Measurements from ENCODE around the gene RPS18. TPM values are rescaled to one million over a fixed set of nuclear protein-coding genes. Genes with fewer than 3 reads are reported as not detected.

Gene RPS18
- total and polyA plus RNA-seq, 4 donors = 742 to 1,432 (median 1,060) TPM

DNA sequence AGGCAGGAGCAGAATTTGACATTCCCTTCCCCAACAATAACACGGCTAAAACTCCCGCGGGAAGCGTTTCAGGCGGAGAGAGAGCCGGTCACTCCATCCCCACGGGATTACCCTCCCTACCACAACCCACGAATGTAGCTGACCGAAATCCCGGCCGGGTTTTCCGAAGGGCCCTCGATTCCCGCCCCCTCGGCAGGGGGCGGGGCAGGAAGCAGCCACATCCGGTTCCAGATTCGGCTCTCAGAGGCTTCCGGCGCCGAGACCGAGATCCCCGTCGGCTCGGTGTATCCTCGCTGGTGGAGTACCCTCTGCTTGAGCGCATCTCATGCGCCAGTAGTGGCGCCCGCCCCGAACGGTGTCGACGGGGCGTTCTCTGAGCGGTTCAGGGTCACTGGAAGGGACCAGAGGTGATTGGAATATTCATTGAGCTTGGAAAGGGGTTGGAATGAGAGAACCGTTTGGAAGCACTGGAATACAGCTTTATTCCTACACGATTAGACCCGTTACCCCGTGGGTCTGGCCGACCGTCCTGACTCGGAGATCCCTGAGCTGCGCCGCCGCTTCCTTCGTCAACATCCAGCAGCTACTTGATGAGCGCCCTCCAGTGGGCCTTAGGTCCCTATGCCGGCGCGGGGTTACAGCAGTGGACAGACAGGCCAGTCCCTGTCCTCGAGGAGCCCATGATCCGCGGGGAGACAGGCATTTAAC, 27.5 kb downstream of the RPS18 start:
- TF ChIP-seq SP1 (IDR thresholded peaks at IDR 0.05) = peak; percentile 71
- TF ChIP-seq RAD21 (IDR thresholded peaks at IDR 0.05) = peak; percentile 65 to 82
- no peak for TF ChIP-seq TAF1 (conservative IDR thresholded peaks at IDR 0.05)
- TF ChIP-seq FOXA2 (IDR thresholded peaks at IDR 0.05) = peak; percentile 29
- TF ChIP-seq, protein P1, sequence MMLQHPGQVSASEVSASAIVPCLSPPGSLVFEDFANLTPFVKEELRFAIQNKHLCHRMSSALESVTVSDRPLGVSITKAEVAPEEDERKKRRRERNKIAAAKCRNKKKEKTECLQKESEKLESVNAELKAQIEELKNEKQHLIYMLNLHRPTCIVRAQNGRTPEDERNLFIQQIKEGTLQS (IDR thresholded peaks at IDR 0.05) = peak; percentile 50
- TF ChIP-seq EGR1 (IDR thresholded peaks at IDR 0.05; ENCODE audit: low read depth in 2 of 2) = peak; percentile 85 to 88
- TF ChIP-seq, protein P2, sequence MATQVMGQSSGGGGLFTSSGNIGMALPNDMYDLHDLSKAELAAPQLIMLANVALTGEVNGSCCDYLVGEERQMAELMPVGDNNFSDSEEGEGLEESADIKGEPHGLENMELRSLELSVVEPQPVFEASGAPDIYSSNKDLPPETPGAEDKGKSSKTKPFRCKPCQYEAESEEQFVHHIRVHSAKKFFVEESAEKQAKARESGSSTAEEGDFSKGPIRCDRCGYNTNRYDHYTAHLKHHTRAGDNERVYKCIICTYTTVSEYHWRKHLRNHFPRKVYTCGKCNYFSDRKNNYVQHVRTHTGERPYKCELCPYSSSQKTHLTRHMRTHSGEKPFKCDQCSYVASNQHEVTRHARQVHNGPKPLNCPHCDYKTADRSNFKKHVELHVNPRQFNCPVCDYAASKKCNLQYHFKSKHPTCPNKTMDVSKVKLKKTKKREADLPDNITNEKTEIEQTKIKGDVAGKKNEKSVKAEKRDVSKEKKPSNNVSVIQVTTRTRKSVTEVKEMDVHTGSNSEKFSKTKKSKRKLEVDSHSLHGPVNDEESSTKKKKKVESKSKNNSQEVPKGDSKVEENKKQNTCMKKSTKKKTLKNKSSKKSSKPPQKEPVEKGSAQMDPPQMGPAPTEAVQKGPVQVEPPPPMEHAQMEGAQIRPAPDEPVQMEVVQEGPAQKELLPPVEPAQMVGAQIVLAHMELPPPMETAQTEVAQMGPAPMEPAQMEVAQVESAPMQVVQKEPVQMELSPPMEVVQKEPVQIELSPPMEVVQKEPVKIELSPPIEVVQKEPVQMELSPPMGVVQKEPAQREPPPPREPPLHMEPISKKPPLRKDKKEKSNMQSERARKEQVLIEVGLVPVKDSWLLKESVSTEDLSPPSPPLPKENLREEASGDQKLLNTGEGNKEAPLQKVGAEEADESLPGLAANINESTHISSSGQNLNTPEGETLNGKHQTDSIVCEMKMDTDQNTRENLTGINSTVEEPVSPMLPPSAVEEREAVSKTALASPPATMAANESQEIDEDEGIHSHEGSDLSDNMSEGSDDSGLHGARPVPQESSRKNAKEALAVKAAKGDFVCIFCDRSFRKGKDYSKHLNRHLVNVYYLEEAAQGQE (IDR thresholded peaks at IDR 0.05) = peak; percentile 72
- peak; percentile 78 for TF ChIP-seq NR2F2 (IDR thresholded peaks at IDR 0.05)
- TF ChIP-seq JUND (IDR thresholded peaks at IDR 0.05) = no peak
- TF ChIP-seq FOXA1 (IDR thresholded peaks at IDR 0.05) = no peak
- peak; percentile 11 to 19 for TF ChIP-seq HNF4A (conservative IDR thresholded peaks at IDR 0.05)
- TF ChIP-seq, protein P3, sequence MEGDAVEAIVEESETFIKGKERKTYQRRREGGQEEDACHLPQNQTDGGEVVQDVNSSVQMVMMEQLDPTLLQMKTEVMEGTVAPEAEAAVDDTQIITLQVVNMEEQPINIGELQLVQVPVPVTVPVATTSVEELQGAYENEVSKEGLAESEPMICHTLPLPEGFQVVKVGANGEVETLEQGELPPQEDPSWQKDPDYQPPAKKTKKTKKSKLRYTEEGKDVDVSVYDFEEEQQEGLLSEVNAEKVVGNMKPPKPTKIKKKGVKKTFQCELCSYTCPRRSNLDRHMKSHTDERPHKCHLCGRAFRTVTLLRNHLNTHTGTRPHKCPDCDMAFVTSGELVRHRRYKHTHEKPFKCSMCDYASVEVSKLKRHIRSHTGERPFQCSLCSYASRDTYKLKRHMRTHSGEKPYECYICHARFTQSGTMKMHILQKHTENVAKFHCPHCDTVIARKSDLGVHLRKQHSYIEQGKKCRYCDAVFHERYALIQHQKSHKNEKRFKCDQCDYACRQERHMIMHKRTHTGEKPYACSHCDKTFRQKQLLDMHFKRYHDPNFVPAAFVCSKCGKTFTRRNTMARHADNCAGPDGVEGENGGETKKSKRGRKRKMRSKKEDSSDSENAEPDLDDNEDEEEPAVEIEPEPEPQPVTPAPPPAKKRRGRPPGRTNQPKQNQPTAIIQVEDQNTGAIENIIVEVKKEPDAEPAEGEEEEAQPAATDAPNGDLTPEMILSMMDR (IDR thresholded peaks at IDR 0.05; ENCODE audit: low read depth, low read length, missing input control) = peak; percentile 64
- TF ChIP-seq, protein P4, sequence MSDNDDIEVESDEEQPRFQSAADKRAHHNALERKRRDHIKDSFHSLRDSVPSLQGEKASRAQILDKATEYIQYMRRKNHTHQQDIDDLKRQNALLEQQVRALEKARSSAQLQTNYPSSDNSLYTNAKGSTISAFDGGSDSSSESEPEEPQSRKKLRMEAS (IDR thresholded peaks at IDR 0.05) = peak; percentile 51
- peak; percentile 86 to 96 for TF ChIP-seq GABPA (IDR thresholded peaks at IDR 0.05 in 1 of 2, conservative IDR thresholded peaks at IDR 0.05 in 1 of 2)
- no peak for TF ChIP-seq HNF4G (IDR thresholded peaks at IDR 0.05)
- peak; percentile 90 for TF ChIP-seq YY1 (IDR thresholded peaks at IDR 0.05)
- TF ChIP-seq, protein P5, sequence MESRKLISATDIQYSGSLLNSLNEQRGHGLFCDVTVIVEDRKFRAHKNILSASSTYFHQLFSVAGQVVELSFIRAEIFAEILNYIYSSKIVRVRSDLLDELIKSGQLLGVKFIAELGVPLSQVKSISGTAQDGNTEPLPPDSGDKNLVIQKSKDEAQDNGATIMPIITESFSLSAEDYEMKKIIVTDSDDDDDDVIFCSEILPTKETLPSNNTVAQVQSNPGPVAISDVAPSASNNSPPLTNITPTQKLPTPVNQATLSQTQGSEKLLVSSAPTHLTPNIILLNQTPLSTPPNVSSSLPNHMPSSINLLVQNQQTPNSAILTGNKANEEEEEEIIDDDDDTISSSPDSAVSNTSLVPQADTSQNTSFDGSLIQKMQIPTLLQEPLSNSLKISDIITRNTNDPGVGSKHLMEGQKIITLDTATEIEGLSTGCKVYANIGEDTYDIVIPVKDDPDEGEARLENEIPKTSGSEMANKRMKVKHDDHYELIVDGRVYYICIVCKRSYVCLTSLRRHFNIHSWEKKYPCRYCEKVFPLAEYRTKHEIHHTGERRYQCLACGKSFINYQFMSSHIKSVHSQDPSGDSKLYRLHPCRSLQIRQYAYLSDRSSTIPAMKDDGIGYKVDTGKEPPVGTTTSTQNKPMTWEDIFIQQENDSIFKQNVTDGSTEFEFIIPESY (IDR thresholded peaks at IDR 0.05) = peak; percentile 84
- TF ChIP-seq RXRA (IDR thresholded peaks at IDR 0.05) = peak; percentile 29 to 47
- H3K27ac ChIP-seq (ENCODE audit: low read depth in 1 of 2, low read length in 2 of 2) = peak overlapping the region; percentile 95 to 98
- H3K9ac ChIP-seq (ENCODE audit: low read depth in 1 of 2, low read length in 2 of 2) = peak overlapping the region; percentile 82 to 91
- H3K9me3 ChIP-seq (ENCODE audit: control insufficient read depth in 4 of 4, low read length in 3 of 4) = no peaks in the 10 kb centered on the region
- H3K27me3 ChIP-seq (ENCODE audit: control insufficient read depth in 4 of 4, insufficient read depth in 4 of 4, low read length in 3 of 4) = no peaks in the 10 kb centered on the region
- H3K4me3 ChIP-seq (ENCODE audit: low read depth in 1 of 3, low read length in 3 of 3) = peak overlapping the region; percentile 64 to 99 (median 89)
- peaks cover 8 to 30% (median 25%) of the 10 kb centered on the region in 4 donors for H3K4me1 ChIP-seq (ENCODE audit: control insufficient read depth in 4 of 4, insufficient read depth in 4 of 4, low read length in 3 of 4)
- WGBS = under 1% methylated on average over 54 of the region's 54 CpGs
- DNase-seq (ENCODE audit: low spot score) = peak; percentile 92
- peaks cover 5 to 23% (median 15%) of the 10 kb centered on the region in 4 donors for H3K36me3 ChIP-seq (ENCODE audit: control insufficient read depth in 4 of 4, insufficient read depth in 3 of 4, low read depth in 1 of 4, low read length in 3 of 4)
